NCI-H2196 (cell line): ENCODE data around the gene B4GAT1.

Source experiments
- DNase-seq: peaks from one replicate; lab custom pipeline; 2025; ENCODE audit not compliant: unreplicated experiment; lab: John Stamatoyannopoulos, UW

Gene B4GAT1

DNA sequence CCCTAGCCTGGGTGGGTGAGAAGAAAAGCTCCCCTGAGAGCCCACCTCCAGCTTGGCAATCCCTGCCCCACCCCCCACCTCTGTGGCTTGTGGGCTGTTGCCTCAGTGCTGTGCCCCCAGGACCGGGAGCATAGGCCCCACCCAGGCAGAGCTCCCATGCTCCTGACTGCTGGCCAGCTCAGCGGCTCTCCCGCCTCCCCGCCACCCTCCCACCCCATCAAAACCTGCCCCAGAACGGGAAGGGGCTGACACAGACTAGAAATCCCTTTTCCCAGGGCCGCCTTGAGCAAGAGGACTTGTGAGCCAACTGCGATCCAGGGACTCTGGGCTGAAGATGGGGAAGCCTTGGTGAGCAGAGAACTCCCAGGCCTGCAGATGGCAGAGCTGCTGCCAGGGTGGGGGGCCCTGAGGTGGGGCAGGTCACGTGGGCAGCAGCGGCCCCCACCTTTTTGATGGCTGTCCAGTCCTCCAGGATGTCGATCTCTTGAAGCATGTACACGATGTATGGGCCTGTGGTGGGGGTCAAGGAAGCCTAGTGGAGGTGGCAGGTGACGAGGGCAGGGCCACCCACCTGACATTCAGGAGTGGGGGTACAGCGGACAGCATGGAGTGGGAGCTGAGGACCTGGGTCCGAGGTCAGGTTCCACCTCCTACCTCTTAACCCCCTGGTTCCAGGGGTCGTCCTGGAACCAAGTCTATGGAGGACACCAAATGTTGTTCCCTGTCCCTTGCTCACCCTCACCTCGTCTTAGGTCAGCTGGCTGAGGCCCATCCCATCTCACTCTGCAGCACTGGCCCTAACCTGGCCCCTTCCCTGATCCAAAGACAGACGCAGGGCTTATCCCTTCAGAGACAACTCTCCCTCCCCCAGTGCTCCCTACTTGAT, 8.9 kb downstream of the B4GAT1 start:
- DNase-seq: no peak

DNA sequence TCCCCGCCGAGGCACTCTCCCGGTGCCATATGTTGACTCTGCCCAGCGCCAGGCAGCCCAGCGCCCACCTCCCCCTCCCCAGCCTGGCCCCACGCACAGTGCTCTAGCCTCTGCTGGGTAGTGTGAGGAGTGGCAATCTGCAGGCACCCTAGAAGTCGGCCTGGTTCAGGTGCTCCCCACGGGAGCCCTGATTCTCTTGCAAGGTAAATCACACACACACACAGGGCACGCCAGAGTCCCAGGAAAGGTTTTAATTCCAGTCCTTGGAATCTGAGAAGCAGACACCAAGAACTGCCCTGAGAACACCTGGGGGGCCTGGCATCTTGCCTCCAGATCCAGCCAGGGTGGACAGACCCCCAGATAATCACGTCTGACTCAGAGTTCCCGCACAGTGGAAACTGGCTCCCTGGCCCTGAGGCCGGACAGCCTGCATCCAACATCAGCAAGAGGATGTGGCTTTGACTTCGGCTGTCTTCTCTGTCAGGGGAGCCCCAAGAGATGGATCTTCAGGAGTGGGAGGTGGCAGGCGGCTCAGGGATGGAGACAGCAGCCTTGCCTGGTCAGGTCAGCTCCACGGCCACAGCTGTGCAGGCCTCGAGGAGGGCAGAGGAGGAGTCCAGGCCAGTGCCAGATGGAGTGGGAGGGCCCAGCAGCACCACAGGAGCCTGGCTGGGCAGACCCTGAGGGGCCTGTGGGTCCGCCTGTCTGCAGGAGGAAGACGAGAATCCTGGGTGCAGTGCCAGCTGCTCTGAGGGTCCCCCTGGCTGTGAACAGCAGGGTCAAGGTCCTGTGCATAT, 10.1 kb downstream of the B4GAT1 start:
- DNase-seq: no peak

DNA sequence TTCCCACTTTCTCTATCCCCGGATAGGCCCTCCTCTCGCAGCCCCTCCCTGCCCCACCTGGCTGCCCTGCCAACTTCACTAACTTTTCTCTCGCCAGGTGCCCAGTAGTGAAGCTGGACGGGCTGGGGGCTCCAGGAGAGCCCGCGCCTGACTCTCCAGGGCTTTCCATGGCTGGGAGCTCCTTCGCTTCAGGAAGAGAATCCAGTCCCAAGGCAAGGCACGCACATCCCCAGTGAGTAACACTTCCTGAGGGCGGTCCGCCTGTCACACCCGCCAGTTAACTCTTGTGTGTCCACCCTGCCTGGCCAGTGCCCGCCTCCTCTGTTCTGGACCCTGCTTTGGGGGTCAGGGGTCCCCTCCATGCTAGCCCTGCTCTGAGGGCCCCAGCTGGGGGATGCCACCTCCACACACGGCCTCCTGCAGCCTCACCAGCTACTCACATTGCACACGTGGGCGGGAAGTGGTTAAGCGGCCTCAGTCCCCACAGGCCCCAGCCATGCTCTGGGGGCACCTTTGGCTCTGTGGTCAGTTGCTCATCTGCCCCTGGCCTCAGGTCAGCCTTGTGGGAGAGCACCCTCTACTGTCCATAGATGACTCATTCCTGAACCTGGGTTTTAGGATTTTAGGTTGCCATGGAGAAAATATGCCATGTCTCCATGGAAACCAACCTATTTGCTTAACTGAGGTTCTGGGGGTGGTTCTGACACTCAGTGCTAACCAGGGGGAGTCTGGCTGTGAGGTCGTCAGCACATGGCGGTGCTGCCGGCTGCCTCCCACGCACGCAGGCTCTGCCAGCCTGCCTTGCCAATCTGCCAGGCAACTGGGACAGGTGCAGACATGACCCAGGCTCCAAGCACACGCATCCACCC, 11.0 kb downstream of the B4GAT1 start, which contains the start of gene RIN1:
Gene RIN1 (minus strand): TSS at position 201 of the 869 bp plus-strand sequence. CDS start 32 bp downstream, at position 169.
- peak; percentile 88 for DNase-seq

- DNase-seq: no peak
These were observed 11.7 kb downstream of the B4GAT1 start for GRCh38 chr11:66335531-66336233.

DNA sequence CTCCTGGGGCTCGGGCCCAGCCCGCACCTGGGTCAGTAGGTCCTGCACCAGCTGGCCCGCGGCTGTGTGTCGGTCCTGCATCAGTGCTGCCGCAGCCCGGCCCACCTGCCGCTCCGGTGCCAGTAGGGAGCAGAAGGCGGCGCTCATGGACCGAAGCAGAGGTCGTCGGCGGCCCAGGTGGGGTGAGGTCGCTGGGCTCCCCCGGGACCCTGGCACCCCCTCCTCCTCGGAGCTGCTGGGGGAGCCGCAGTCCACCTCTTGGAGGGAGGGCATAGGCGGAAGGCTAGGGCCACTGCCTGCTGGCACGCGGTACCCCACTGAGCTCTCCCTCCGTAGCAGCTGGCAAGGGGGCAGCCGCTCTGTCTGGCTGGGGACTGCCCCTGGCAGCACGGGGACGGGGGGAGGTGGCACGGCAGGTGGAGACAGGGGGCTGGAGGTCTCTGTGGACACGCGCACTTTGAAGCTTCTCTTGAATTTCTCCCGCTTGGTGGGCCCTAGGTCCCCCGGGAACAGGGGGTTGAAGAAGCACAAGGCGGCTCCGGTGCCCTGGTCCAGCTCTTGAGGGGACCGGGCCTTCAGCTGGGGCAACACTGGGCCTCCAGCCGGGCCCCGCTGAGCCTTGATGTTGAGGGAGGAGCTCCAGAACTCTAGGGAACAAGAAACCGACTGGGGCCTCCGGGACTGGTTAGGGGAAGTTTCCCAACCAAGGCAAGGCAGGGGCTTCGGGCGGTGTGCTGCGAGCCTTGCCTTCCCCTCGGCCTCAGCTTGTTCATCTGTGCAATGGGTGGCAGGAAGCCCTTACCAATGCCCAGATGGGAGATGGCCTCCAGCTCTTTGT, 12.6 kb downstream of the B4GAT1 start:
- DNase-seq: no peak

DNA sequence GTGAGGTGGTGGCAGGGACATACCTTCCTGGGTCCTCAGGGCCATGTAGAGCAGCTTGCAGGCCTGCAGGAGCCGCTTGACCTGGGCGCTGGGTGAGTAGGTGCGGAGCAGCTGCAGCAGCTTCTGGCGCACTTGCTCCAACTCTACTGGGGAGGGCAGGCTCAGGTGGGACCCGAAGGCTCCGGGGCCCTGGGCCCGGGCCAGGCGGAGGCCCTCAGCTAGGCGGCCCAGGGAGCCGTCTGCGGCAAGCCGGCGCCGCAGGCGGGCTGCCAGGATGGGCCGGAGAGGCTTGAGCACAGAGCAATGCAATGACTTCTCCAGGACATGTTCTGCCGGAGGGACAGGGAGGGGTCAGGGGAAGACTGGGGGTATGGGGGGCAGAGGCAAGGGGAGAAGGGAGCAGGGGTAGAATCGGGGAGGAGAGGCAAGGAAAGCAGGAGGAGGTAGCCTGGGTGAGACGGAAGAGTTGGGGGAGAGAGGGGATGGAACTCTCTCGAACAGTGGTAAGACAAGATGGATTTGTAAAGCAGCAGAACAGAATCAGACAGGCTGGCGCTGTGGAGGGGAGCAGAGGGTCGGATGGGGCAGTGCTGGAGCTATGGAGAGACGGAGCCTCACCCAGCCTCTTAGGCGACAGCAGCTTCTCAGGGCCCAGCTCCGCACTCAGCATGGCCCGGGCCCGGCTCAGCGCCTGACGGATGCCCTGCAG, 13.4 kb downstream of the B4GAT1 start:
- no peak for DNase-seq

GRCh38 chr11:66333220-66333877, 14.1 kb downstream of the B4GAT1 start:
- no peak for DNase-seq

GRCh38 chr11:66332371-66333219, 14.8 kb downstream of the B4GAT1 start:
- no peak for DNase-seq

DNA sequence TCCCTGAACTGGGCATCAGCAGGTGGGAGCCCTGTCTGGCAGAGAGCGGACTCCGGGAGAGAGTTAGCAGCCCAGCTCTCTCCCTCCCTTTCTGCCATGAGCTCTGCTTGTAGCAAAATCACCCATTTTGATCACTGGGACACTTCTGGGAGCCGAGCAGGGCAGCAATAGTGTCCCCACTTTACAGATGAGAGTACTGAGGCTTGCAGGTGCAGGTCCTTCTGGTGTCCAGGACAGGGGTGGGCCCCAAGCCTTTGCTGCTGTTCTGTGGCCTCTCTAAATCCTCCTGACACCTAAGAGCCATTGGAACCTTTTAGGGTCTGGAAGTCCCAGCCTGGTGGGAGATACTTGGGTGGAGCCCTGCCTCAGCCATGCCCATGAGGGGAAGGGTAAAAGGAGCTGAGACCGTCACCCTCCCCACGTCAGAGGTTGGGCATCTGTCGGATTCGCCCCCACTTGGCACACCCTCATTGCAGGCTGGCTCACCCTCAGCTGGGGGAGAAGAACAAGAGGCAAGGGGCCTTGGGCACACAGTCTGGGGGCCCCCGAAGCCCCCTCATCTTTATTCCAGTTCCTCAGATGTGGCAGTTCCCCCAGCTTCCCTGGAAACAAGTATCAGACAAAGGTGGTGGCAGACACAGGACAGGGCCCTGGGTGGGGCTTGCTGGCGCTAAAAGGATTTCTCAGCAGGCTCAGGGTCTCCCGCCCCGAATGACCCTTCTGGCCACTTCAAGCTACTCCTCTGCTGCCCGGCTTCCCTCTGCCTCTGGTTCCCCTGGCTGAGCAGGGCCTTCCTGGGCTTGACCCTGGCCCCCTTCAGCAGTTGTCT, 15.7 kb downstream of the B4GAT1 start:
- DNase-seq: no peak

DNA sequence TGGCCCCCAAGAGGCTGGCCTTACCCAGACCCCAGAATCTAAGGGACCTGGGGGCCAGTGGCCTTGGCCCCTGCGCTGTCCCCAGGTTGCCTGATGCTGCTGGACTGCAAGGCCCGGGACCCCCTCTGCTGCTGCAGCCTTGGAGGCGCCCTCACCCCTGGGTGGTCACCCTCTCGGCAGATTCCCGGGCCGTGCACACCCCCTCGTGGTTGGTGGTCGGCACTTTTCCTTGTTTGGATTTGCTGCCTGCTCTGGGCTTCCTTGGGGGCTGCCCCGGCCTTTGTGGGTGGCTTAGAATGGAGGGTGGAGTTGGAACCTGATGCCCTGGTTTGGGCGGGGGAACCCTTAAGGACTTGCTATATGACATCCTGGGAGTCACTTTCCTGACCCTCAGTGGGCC, 16.5 kb downstream of the B4GAT1 start:
- no peak for DNase-seq

DNA sequence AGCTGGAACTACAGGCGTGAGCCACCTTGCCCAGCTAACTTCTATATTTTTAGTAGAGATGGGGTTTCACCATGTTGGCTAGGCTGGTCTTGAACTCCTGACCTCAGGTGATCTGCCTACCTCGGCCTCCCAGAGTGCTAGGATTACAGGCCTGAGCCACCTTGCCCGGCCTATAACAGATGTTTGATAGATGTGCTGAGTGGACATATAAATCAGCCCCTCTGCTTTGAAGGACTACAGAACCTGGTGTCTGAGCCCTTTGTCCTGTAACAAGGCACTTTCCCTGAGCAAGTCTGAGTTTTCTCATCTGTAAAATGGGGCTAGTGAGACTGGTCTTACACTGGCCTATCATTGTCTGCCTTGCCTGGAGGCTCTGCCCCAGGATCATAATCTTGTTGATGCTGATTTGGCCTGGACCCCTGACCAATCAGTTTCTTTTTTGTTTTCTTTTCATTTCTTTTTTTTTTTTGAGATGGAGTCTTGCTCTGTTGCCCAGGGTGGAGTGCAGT, 18.2 kb downstream of the B4GAT1 start:
- DNase-seq: no peak

GRCh38 chr11:66328302-66329144, 18.9 kb downstream of the B4GAT1 start:
- peak; percentile 69 for DNase-seq

DNA sequence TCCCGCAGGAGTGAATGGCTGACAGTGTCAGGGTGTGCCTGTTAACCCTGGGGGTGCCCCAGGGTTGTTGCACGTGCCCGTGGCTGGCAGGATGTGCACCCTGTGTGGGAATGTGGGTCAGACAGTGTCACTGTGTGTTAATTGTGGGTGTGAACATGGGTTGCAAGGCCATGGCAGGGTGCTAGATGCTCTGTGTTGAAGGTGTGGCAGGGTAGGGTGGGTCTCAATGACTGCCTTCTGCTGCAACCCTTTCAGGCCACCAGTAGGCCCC, 19.5 kb downstream of the B4GAT1 start:
- no peak for DNase-seq

DNA sequence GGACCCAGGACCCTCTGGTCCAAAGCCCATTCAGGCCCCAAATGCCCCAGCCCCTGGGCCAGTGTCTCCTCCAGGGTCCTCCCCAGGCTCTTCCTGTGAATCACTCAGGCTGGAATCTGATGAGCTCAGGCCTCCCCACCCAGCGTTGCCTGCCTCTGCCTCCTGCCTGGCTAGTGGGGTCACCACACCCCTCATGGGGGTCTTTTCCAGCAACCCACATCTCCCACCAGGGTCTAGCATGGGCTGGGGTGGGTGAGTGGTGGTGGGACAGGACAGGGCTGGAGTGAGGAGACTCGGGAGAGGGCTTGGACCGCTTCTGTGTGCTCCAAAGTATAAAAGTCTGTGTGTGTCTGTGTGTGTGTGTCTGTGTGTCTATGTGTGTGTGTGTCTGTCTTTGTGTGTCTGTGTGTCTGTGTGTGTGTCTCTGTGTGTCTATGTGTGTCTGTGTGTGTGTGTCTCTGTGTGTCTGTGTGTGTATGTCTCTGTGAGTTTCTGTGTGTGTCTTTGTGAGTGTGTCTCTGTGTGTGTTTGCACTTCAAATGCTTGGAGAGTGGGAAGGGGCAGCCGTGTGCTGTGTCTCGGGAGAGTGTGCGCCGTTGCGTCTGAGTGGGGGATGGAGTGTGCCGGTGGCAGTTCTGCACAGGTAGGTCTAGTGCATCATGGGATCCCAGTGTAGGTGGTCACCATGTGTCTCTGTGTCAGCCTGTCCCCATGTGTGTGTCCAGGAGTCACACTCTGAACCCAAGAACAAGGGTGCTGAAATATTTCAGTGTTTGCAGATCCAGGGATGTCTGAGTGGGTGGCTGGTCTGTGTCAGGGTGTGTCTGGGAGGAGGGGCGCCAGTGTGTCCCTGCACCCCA, 20.0 kb downstream of the B4GAT1 start:
- DNase-seq: no peak
